ENCODE data around the gene CD274.
"Not testable (repeated sequence)": the region's sequence is repeated elsewhere in the genome, so short reads cannot be mapped to it uniquely, and the experiment has no call there.

CD274 gene

GRCh38 chr9:5438301-5439162 is 11.8 kb upstream of the CD274 start:
- no peak for DNase-seq (ENCODE audit: low read depth)

- no peak for DNase-seq (ENCODE audit: low read depth)
Measured at GRCh38 chr9:5440426-5440825, 9.9 kb upstream of the CD274 start.

GRCh38 chr9:5441043-5441442 is 9.3 kb upstream of the CD274 start:
- DNase-seq (ENCODE audit: low read depth), result no peak

- DNase-seq (ENCODE audit: low read depth), result peak; percentile 55
Measured at GRCh38 chr9:5442400-5443011, 7.8 kb upstream of the CD274 start.

- no peak for DNase-seq (ENCODE audit: low read depth)
Measured at GRCh38 chr9:5443850-5444249, 6.5 kb upstream of the CD274 start.

GRCh38 chr9:5445096-5445495 is 5.2 kb upstream of the CD274 start:
- not testable (repeated sequence) for DNase-seq (ENCODE audit: low read depth)

GRCh38 chr9:5445886-5446285 is 4.5 kb upstream of the CD274 start:
- no peak for DNase-seq (ENCODE audit: low read depth)

- DNase-seq (ENCODE audit: low read depth), result no peak
Measured at GRCh38 chr9:5446451-5447236, 3.7 kb upstream of the CD274 start.

- DNase-seq (ENCODE audit: low read depth), result no peak
Measured at GRCh38 chr9:5447337-5447736, 3.0 kb upstream of the CD274 start.

- DNase-seq (ENCODE audit: low read depth), result no peak
Measured at GRCh38 chr9:5448016-5448415, 2.3 kb upstream of the CD274 start.

- DNase-seq (ENCODE audit: low read depth), result no peak
Measured at GRCh38 chr9:5448461-5449435, 1.6 kb upstream of the CD274 start.

- DNase-seq (ENCODE audit: low read depth), result no peak
Measured at GRCh38 chr9:5449521-5450358, 602 bp upstream of the CD274 start.

GRCh38 chr9:5452286-5452609 is 1.9 kb downstream of the CD274 start:
- DNase-seq (ENCODE audit: low read depth), result no peak

GRCh38 chr9:5453004-5453403 is 2.7 kb downstream of the CD274 start:
- no peak for DNase-seq (ENCODE audit: low read depth)

- no peak for DNase-seq (ENCODE audit: low read depth)
Measured at GRCh38 chr9:5453673-5454072, 3.3 kb downstream of the CD274 start.

GRCh38 chr9:5455181-5455580 is 4.8 kb downstream of the CD274 start:
- DNase-seq (ENCODE audit: low read depth), result no peak

- no peak for DNase-seq (ENCODE audit: low read depth)
Measured at GRCh38 chr9:5459289-5459829, 9.0 kb downstream of the CD274 start.

GRCh38 chr9:5460157-5460556 is 9.8 kb downstream of the CD274 start:
- no peak for DNase-seq (ENCODE audit: low read depth)

GRCh38 chr9:5464831-5465330 is 14.5 kb downstream of the CD274 start:
- DNase-seq (ENCODE audit: low read depth), result not testable (repeated sequence)

GRCh38 chr9:5466005-5466404 is 15.7 kb downstream of the CD274 start:
- no peak for DNase-seq (ENCODE audit: low read depth)
